WTC11 (cell line): Measurements from ENCODE around the gene NFATC1. TPM values are rescaled to one million over a fixed set of nuclear protein-coding genes. Genes with fewer than 3 reads are reported as not detected.

Experiments
- ATAC-seq: fragments of 200-7000 bp; cut with Tn5 transposase; 2 replicates; pipeline ENCODE4 v1.10.0; 2021; ENCODE audit warnings: mild to moderate bottlenecking, moderate library complexity
- CTCF ChIA-PET: fragments of 300-600 bp; sonication (Branson Sonifier 250); formaldehyde crosslinking; loops from one replicate; lab custom pipeline; 2021; ENCODE audit warnings: antibody characterized with exemption; lab: Charles Lee
- POLR2A ChIA-PET: fragments of 350-600 bp; sonication (Branson Sonifier 250); formaldehyde crosslinking; loops from one replicate; lab custom pipeline; 2021; ENCODE audit warnings: antibody characterized with exemption; lab: Charles Lee
- DNase-seq: peaks from one replicate; pipeline ENCODE4 v3.0.0; 2021; ENCODE audit warnings: low spot score
- H3K27ac Mint-ChIP-seq: 2 replicates; pipeline ENCODE4 v1.8.0; 2021; ENCODE audit warnings: mixed read lengths
- H3K27me3 Mint-ChIP-seq: 2 replicates; pipeline ENCODE4 v1.8.0; 2021; ENCODE audit warnings: low read depth, mild to moderate bottlenecking, moderate library complexity, mixed read lengths
- H3K36me3 Mint-ChIP-seq: 2 replicates; pipeline ENCODE4 v1.8.0; 2021; ENCODE audit warnings: mixed read lengths
- H3K4me1 Mint-ChIP-seq: 2 replicates; pipeline ENCODE4 v1.8.0; 2022; ENCODE audit warnings: mixed read lengths
- H3K4me3 Mint-ChIP-seq: 2 replicates; pipeline ENCODE4 v1.8.0; 2021; ENCODE audit warnings: mild to moderate bottlenecking, moderate library complexity, mixed read lengths
- H3K9me3 Mint-ChIP-seq: 2 replicates; pipeline ENCODE4 v1.8.0; 2021; ENCODE audit warnings: mixed read lengths
- CREM ChIP-seq: sonication (generic); formaldehyde crosslinking; IDR thresholded peaks from 2 replicates; pipeline ENCODE4 v1.8.1; 2022; ENCODE audit warnings: mild to moderate bottlenecking, missing genetic modification reagents, moderate library complexity
- CTCF ChIP-seq: fragments of 200-600 bp; IDR thresholded peaks from 2 replicates; pipeline ENCODE4 v1.8.0; 2022; ENCODE audit warnings: antibody characterized with exemption
- E2F4 ChIP-seq: sonication (generic); formaldehyde crosslinking; IDR thresholded peaks from 2 replicates; pipeline ENCODE4 v1.8.1; 2022; ENCODE audit warnings: low read depth, mild to moderate bottlenecking, moderate library complexity, missing genetic modification reagents, borderline replicate concordance
- ESRRA ChIP-seq: sonication (generic); formaldehyde crosslinking; IDR thresholded peaks from 2 replicates; pipeline ENCODE4 v1.8.1; 2022; ENCODE audit warnings: mild to moderate bottlenecking, missing genetic modification reagents, borderline replicate concordance
- ETV6 ChIP-seq: sonication (generic); formaldehyde crosslinking; IDR thresholded peaks from 2 replicates; pipeline ENCODE4 v1.8.1; 2022; ENCODE audit warnings: mild to moderate bottlenecking, missing genetic modification reagents
- GABPB1 ChIP-seq: sonication (generic); formaldehyde crosslinking; IDR thresholded peaks from 2 replicates; pipeline ENCODE4 v1.8.1; 2023; ENCODE audit warnings: mild to moderate bottlenecking, missing genetic modification reagents
- KAT7 ChIP-seq: sonication (generic); formaldehyde crosslinking; IDR thresholded peaks from 2 replicates; pipeline ENCODE4 v1.8.1; 2023; ENCODE audit warnings: missing genetic modification reagents, mild to moderate bottlenecking, borderline replicate concordance
- MXD4 ChIP-seq: fragments of 250-450 bp; sonication (Bioruptor Pico); IDR thresholded peaks from 2 replicates; pipeline ENCODE4 v1.8.0; 2021; ENCODE audit warnings: mild to moderate bottlenecking, moderate library complexity, borderline replicate concordance
- NR3C1 ChIP-seq: sonication (generic); formaldehyde crosslinking; conservative IDR thresholded peaks from 2 replicates; pipeline ENCODE4 v1.8.1; 2023; ENCODE audit warnings: low read depth, mild to moderate bottlenecking, missing genetic modification reagents
- PRDM15 ChIP-seq: sonication (generic); formaldehyde crosslinking; IDR thresholded peaks from 2 replicates; pipeline ENCODE4 v1.8.0; 2022; ENCODE audit warnings: missing genetic modification reagents
- RELA ChIP-seq: sonication (generic); formaldehyde crosslinking; IDR thresholded peaks from 2 replicates; pipeline ENCODE4 v1.8.1; 2022; ENCODE audit warnings: missing genetic modification reagents, mild to moderate bottlenecking, borderline replicate concordance
- SOX15 ChIP-seq: fragments of 250-450 bp; sonication (Bioruptor Pico); IDR thresholded peaks from 2 replicates; pipeline ENCODE4 v1.9.0; 2021; ENCODE audit warnings: mild to moderate bottlenecking
- ZBTB21 ChIP-seq: sonication (generic); formaldehyde crosslinking; IDR thresholded peaks from 2 replicates; pipeline ENCODE4 v1.8.1; 2023; ENCODE audit warnings: mild to moderate bottlenecking, missing genetic modification reagents, borderline replicate concordance
- ZNF317 ChIP-seq: sonication (generic); formaldehyde crosslinking; IDR thresholded peaks from 2 replicates; pipeline ENCODE4 v1.8.1; 2023; ENCODE audit warnings: low read depth, mild to moderate bottlenecking, moderate library complexity, missing genetic modification reagents, borderline replicate concordance
- ZNF416 ChIP-seq: fragments of 250-450 bp; sonication (Bioruptor Pico); IDR thresholded peaks from 2 replicates; pipeline ENCODE4 v1.9.0; 2021; ENCODE audit warnings: mild to moderate bottlenecking, inconsistent platforms
- total RNA-seq: library from RNA; stranded (reverse); gene quantifications from 3 replicates; pipeline ENCODE4 v1.2.3, GENCODE V29; 2021
- TF ChIP-seq, protein P1 (sequence below): fragments of 250-450 bp; sonication (Bioruptor Pico); IDR thresholded peaks from 2 replicates; pipeline ENCODE4 v1.8.0; 2021; ENCODE audit warnings: mild to moderate bottlenecking
- TF ChIP-seq, protein P2 (sequence below): fragments of 250-450 bp; sonication (Bioruptor Pico); conservative IDR thresholded peaks from 2 replicates; pipeline ENCODE4 v1.9.0; 2021; ENCODE audit warnings: mild to moderate bottlenecking
- TF ChIP-seq, protein P3 (sequence below): fragments of 250-450 bp; sonication (Bioruptor Pico); IDR thresholded peaks from 2 replicates; pipeline ENCODE4 v2.1.2; 2022; ENCODE audit warnings: mild to moderate bottlenecking, moderate library complexity

The NFATC1 gene
- total RNA-seq, 1 experiment from 2014 or later = 20.2 TPM

DNA sequence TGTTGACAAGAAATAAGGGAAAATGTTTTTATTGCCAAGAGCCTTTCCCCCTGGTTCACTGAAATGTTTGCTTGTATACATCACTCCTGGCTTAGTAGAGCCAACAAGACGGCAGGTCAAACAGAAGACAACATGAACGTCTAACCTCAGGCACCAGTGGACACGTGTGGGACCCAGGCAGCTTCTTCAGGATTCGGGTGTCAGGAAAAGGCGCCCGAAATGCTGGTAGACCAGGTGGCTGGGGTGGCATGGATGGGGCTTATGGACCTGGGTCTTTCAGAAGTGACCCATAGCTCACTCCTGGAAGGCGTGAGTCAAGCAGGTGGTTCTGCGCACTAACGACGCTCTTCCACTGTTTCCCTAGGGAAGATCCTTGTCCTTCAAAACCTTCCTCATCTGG, 23.3 kb upstream of the NFATC1 start (continued):
- no peak for TF ChIP-seq KAT7 (CRISPR knock-in tag)
- TF ChIP-seq, protein P1, sequence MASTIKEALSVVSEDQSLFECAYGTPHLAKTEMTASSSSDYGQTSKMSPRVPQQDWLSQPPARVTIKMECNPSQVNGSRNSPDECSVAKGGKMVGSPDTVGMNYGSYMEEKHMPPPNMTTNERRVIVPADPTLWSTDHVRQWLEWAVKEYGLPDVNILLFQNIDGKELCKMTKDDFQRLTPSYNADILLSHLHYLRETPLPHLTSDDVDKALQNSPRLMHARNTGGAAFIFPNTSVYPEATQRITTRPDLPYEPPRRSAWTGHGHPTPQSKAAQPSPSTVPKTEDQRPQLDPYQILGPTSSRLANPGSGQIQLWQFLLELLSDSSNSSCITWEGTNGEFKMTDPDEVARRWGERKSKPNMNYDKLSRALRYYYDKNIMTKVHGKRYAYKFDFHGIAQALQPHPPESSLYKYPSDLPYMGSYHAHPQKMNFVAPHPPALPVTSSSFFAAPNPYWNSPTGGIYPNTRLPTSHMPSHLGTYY (CRISPR knock-in tag) = no peak
- no peak for TF ChIP-seq CTCF
- TF ChIP-seq, protein P2, sequence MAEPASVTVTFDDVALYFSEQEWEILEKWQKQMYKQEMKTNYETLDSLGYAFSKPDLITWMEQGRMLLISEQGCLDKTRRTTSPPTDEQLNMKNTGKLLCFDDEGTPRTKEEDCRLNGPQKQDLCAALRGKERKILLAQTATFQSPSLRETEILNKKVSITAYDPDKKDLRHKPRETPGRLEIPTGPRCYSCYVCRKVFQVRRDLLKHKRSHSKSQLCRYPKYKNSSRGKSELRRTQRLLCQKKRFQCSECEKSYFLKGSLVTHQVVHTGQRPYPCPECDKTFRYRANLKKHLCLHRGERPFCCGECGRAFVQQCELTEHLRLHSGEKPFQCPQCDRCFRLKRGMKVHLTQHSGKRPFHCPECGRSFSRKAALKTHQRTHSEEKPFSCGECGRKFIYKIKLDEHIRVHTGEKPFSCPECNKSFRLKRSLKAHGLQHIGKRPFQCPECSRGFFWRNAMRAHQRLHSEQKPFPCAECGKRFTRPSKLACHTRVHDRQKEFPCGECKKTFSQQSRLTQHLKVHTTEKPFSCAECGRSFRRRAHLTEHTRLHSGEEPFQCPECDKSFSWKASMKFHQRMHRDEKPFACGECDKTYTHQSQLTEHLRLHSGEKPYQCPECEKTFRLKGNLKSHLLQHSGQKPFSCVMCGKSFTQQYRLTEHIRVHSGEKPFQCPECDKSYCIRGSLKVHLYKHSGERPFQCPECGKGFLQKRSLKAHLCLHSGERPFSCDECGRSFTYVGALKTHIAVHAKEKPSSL (CRISPR knock-in tag) = no peak
- no peak for TF ChIP-seq ZNF317
- TF ChIP-seq NR3C1 (CRISPR knock-in tag) = no peak
- no peak for TF ChIP-seq ESRRA (CRISPR knock-in tag)

- CTCF ChIA-PET = interaction anchor here (0.8 kb wide), 1 partner anchor 272 kb away, joined by 3 read pairs; no protein-coding TSS in a partner anchor
- peaks cover 6% of the 10 kb centered on the region; the same call in 1 of the 2 replicates for H3K36me3 Mint-ChIP-seq
- TF ChIP-seq SOX15 (CRISPR knock-in tag) (no peak), ZNF416 (no peak), CREM (CRISPR knock-in tag) (no peak)
- TF ChIP-seq, protein P1 (CRISPR knock-in tag) = no peak
- H3K9me3 Mint-ChIP-seq = no peaks in the 10 kb centered on the region
- DNase-seq (no peak), ATAC-seq (no peak)
- POLR2A ChIA-PET = interaction anchor here (0.6 kb wide), 1 partner anchor 95 kb away, joined by 3 read pairs; no protein-coding TSS in a partner anchor
- H3K27me3 Mint-ChIP-seq = no peaks in the 10 kb centered on the region
- no peak overlapping the region for H3K27ac Mint-ChIP-seq
- H3K4me1 Mint-ChIP-seq = no peaks in the 10 kb centered on the region
- no peak overlapping the region for H3K4me3 Mint-ChIP-seq
These were observed 22.7 kb upstream of the NFATC1 start for GRCh38 chr18:79372991-79373390.

GRCh38 chr18:79373736-79374135, 22.0 kb upstream of the NFATC1 start:
- CTCF ChIA-PET = no interaction called here
- TF ChIP-seq GABPB1 (CRISPR knock-in tag) (no peak), ZNF416 (no peak), ZBTB21 (CRISPR knock-in tag) (no peak), E2F4 (CRISPR knock-in tag) (no peak), MXD4 (CRISPR knock-in tag) (no peak), RELA (CRISPR knock-in tag) (no peak), ETV6 (CRISPR knock-in tag) (no peak), PRDM15 (CRISPR knock-in tag) (no peak)
- TF ChIP-seq, protein P3, sequence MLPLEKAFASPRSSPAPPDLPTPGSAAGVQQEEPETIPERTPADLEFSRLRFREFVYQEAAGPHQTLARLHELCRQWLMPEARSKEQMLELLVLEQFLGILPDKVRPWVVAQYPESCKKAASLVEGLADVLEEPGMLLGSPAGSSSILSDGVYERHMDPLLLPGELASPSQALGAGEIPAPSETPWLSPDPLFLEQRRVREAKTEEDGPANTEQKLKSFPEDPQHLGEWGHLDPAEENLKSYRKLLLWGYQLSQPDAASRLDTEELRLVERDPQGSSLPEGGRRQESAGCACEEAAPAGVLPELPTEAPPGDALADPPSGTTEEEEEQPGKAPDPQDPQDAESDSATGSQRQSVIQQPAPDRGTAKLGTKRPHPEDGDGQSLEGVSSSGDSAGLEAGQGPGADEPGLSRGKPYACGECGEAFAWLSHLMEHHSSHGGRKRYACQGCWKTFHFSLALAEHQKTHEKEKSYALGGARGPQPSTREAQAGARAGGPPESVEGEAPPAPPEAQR (CRISPR knock-in tag) = no peak

More at GRCh38 chr18:79373736-79374135, 22.0 kb upstream of the NFATC1 start:
- no peak overlapping the region for H3K4me3 Mint-ChIP-seq
- DNase-seq = no peak
- no peak overlapping the region for H3K27ac Mint-ChIP-seq
- peaks cover 3% of the 10 kb centered on the region for H3K4me1 Mint-ChIP-seq
- H3K9me3 Mint-ChIP-seq = no peaks in the 10 kb centered on the region
- no peak for ATAC-seq
- H3K27me3 Mint-ChIP-seq = 0 out of 2 replicates have a peak, but pooled peaks cover 4% of the 10 kb centered on the region
- POLR2A ChIA-PET = interaction anchor here (0.6 kb wide), 2 partner anchors 54 to 96 kb away, joined by 3 read pairs; no protein-coding TSS in a partner anchor
- H3K36me3 Mint-ChIP-seq = peaks cover 10% of the 10 kb centered on the region; the same call in 1 of the 2 replicates
